Mesendoderm (in vitro differentiated cells): ENCODE results near the gene MSLN.
A peak's percentile ranks its signal among the peaks of the same experiment; 100 is the strongest.

Experiments used
- DNase-seq: peaks from one replicate; pipeline ENCODE4 v3.0.0; 2013
- H2AK5ac ChIP-seq: 2 replicates; pipeline ENCODE4 v1.6.1; 2013; ENCODE audit warnings: low read length, inconsistent platforms
- H2BK120ac ChIP-seq: 2 replicates; pipeline ENCODE4 v1.6.1; 2013; ENCODE audit warnings: low read depth, mild to moderate bottlenecking, low read length, moderate library complexity, mixed read lengths
- H2BK15ac ChIP-seq: replicated peaks from 2 replicates; pipeline ENCODE4 v1.6.1; 2013; ENCODE audit warnings: low read depth, mild to moderate bottlenecking, moderate library complexity
- H2BK5ac ChIP-seq: 2 replicates; pipeline ENCODE4 v1.6.1; 2013; ENCODE audit warnings: low read length, inconsistent platforms
- H3K18ac ChIP-seq: 2 replicates; pipeline ENCODE4 v1.6.1; 2013; ENCODE audit warnings: mild to moderate bottlenecking, low read length, mixed read lengths
- H3K23ac ChIP-seq: one replicate; pipeline ENCODE4 v1.6.1; 2013; ENCODE audit warnings: low read length
- H3K27ac ChIP-seq: 2 replicates; pipeline ENCODE4 v1.5.1; 2013; ENCODE audit warnings: low read depth, mild to moderate bottlenecking, inconsistent platforms, low read length, moderate library complexity
- H3K27me3 ChIP-seq: 2 replicates; pipeline ENCODE4 v1.6.1; 2013; ENCODE audit warnings: low read length, control low read depth, mild to moderate bottlenecking, inconsistent platforms; ENCODE audit not compliant: insufficient read depth, poor library complexity
- H3K36me3 ChIP-seq: 2 replicates; pipeline ENCODE4 v1.6.1; 2013; ENCODE audit warnings: low read length, inconsistent platforms; ENCODE audit not compliant: control insufficient read depth, insufficient read depth
- H3K4ac ChIP-seq: one replicate; pipeline ENCODE4 v1.6.1; 2013; ENCODE audit warnings: low read depth, mild to moderate bottlenecking, low read length, moderate library complexity
- H3K4me1 ChIP-seq: 2 replicates; pipeline ENCODE4 v1.6.1; 2013; ENCODE audit warnings: low read depth, low read length, inconsistent platforms; ENCODE audit not compliant: control insufficient read depth
- H3K4me2 ChIP-seq: 2 replicates; pipeline ENCODE4 v1.6.1; 2013; ENCODE audit warnings: low read length
- H3K4me3 ChIP-seq: 2 replicates; pipeline ENCODE4 v1.5.1; 2013; ENCODE audit warnings: mild to moderate bottlenecking, low read length
- H3K56ac ChIP-seq: one replicate; pipeline ENCODE4 v1.6.1; 2013; ENCODE audit warnings: low read length
- H3K79me1 ChIP-seq: 2 replicates; pipeline ENCODE4 v1.6.1; 2013; ENCODE audit warnings: low read length, inconsistent platforms
- H3K79me2 ChIP-seq: 2 replicates; pipeline ENCODE4 v1.6.1; 2013; ENCODE audit warnings: mild to moderate bottlenecking, low read length; ENCODE audit not compliant: control insufficient read depth, insufficient read depth
- H3K9ac ChIP-seq: 2 replicates; pipeline ENCODE4 v1.6.1; 2013; ENCODE audit warnings: low read length, inconsistent platforms
- H4K5ac ChIP-seq: one replicate; pipeline ENCODE4 v1.6.1; 2013; ENCODE audit warnings: low read length
- H4K8ac ChIP-seq: one replicate; pipeline ENCODE4 v1.6.1; 2013; ENCODE audit warnings: low read depth, mild to moderate bottlenecking, control low read depth, low read length, moderate library complexity
- WGBS: extraction: QIAGEN DNeasy Blood & Tissue Kit; methylation state at CpG from one replicate; pipeline ENCODE4 v1.1.7; 2013; ENCODE audit warnings: low lambda C conversion rate, missing lambda C conversion rate; ENCODE audit not compliant: insufficient coverage; ENCODE audit errors: extremely low coverage; 5-methylcytosine and 5-hydroxymethylcytosine counted together

Gene MSLN

GRCh38 chr16:743794-744500 is 16.6 kb upstream of the MSLN start:
- Histone ChIP-seq H3K79me1 (no peaks in the 10 kb centered on the region), H3K79me2 (no peaks in the 10 kb centered on the region), H3K4me3 (no peak overlapping the region), H3K56ac (no peak overlapping the region), H4K8ac (no peak overlapping the region), H3K27ac (no peak overlapping the region), H2BK120ac (no peak overlapping the region), H3K27me3 (no peaks in the 10 kb centered on the region), H3K4ac (no peak overlapping the region), H4K5ac (no peak overlapping the region), H3K18ac (no peak overlapping the region), H2AK5ac (no peak overlapping the region), H3K9ac (no peak overlapping the region), H3K4me2 (no peak overlapping the region), H2BK5ac (no peak overlapping the region), H3K23ac (no peak overlapping the region), H3K36me3 (no peaks in the 10 kb centered on the region), H3K4me1 (no peaks in the 10 kb centered on the region), H2BK15ac (no peak overlapping the region)
- DNase-seq = peak; percentile 36
- WGBS = no CpG with 5 or more reads among the region's 21 CpGs

GRCh38 chr16:745739-746138 is 14.8 kb upstream of the MSLN start:
- Histone ChIP-seq H3K4me2 (no peak overlapping the region), H3K4me3 (no peak overlapping the region), H3K27ac (no peak overlapping the region), H3K79me2 (no peaks in the 10 kb centered on the region), H3K18ac (no peak overlapping the region), H2BK15ac (no peak overlapping the region), H3K23ac (no peak overlapping the region), H2BK5ac (no peak overlapping the region), H3K27me3 (no peaks in the 10 kb centered on the region), H3K36me3 (no peaks in the 10 kb centered on the region), H3K4ac (no peak overlapping the region), H3K56ac (no peak overlapping the region), H4K8ac (no peak overlapping the region), H3K79me1 (no peaks in the 10 kb centered on the region), H2BK120ac (no peak overlapping the region), H3K4me1 (no peaks in the 10 kb centered on the region), H2AK5ac (no peak overlapping the region), H3K9ac (no peak overlapping the region), H4K5ac (no peak overlapping the region)
- WGBS = no CpG with 5 or more reads among the region's 14 CpGs
- peak; percentile 66 for DNase-seq

GRCh38 chr16:746637-747036 is 13.9 kb upstream of the MSLN start:
- Histone ChIP-seq H3K4me1 (no peaks in the 10 kb centered on the region), H2BK15ac (no peak overlapping the region), H3K18ac (no peak overlapping the region), H3K4me3 (no peak overlapping the region), H3K56ac (no peak overlapping the region), H2AK5ac (no peak overlapping the region), H3K36me3 (no peaks in the 10 kb centered on the region), H3K9ac (no peak overlapping the region), H3K27me3 (no peaks in the 10 kb centered on the region), H4K8ac (no peak overlapping the region), H2BK120ac (no peak overlapping the region), H3K79me2 (no peaks in the 10 kb centered on the region), H3K27ac (no peak overlapping the region), H3K4ac (no peak overlapping the region), H3K4me2 (no peak overlapping the region), H2BK5ac (no peak overlapping the region), H3K23ac (no peak overlapping the region), H4K5ac (no peak overlapping the region), H3K79me1 (no peaks in the 10 kb centered on the region)
- no peak for DNase-seq
- no CpG with 5 or more reads among the region's 13 CpGs for WGBS

GRCh38 chr16:747978-748746 is 12.4 kb upstream of the MSLN start:
- Histone ChIP-seq H3K4me3 (no peak overlapping the region), H2AK5ac (no peak overlapping the region), H2BK120ac (no peak overlapping the region), H3K79me2 (no peaks in the 10 kb centered on the region), H3K27me3 (no peaks in the 10 kb centered on the region), H3K9ac (no peak overlapping the region), H3K4me1 (no peaks in the 10 kb centered on the region), H3K23ac (no peak overlapping the region), H2BK15ac (no peak overlapping the region), H3K27ac (no peak overlapping the region), H3K79me1 (no peaks in the 10 kb centered on the region), H3K36me3 (no peaks in the 10 kb centered on the region), H3K4me2 (no peak overlapping the region), H4K5ac (no peak overlapping the region), H4K8ac (no peak overlapping the region), H2BK5ac (no peak overlapping the region), H3K18ac (no peak overlapping the region), H3K56ac (no peak overlapping the region), H3K4ac (no peak overlapping the region)
- whole genome bisulfite sequencing = no CpG with 5 or more reads among the region's 39 CpGs
- no peak for DNase-seq

GRCh38 chr16:749010-749409 is 11.5 kb upstream of the MSLN start:
- H2BK5ac ChIP-seq = no peak overlapping the region
- H2BK120ac ChIP-seq = no peak overlapping the region
- DNase-seq = no peak
- no peak overlapping the region for H2BK15ac ChIP-seq
- H3K18ac ChIP-seq = no peak overlapping the region
- no peak overlapping the region for H3K23ac ChIP-seq
- H4K5ac ChIP-seq = no peak overlapping the region
- no peak overlapping the region for H3K56ac ChIP-seq
- H3K4ac ChIP-seq = no peak overlapping the region
- no peak overlapping the region for H3K27ac ChIP-seq
- H3K4me3 ChIP-seq = no peak overlapping the region
- no peaks in the 10 kb centered on the region for H3K79me1 ChIP-seq
- no peak overlapping the region for H2AK5ac ChIP-seq
- H3K36me3 ChIP-seq = no peaks in the 10 kb centered on the region
- H3K4me1 ChIP-seq = no peaks in the 10 kb centered on the region
- no peak overlapping the region for H3K4me2 ChIP-seq
- H3K79me2 ChIP-seq = no peaks in the 10 kb centered on the region
- no CpG with 5 or more reads among the region's 6 CpGs for WGBS
- no peaks in the 10 kb centered on the region for H3K27me3 ChIP-seq
- H4K8ac ChIP-seq = no peak overlapping the region
- H3K9ac ChIP-seq = no peak overlapping the region
